ENCODE measurements around the gene GLIS2. TPM values are rescaled to one million over a fixed set of nuclear protein-coding genes. Genes with fewer than 3 reads are reported as not detected.

GLIS2 gene
- total and polyA plus RNA-seq, 2 of the 4 experiments (the other 2 are of a cell fraction): 0.36 to 8.4 TPM

GRCh38 chr16:4376126-4376892 is 60.4 kb downstream of the GLIS2 start (continued):
- TF ChIP-seq CTCF (conservative IDR thresholded peaks at IDR 0.05; ENCODE audit: low read depth, low read length) (no peak), RCOR1 (IDR thresholded peaks at IDR 0.05; ENCODE audit: insufficient replicate concordance, low read length) (no peak)

Measured in IMR-90 (cell line).